ENCODE measurements around the gene BDH1.

Gene BDH1

DNA sequence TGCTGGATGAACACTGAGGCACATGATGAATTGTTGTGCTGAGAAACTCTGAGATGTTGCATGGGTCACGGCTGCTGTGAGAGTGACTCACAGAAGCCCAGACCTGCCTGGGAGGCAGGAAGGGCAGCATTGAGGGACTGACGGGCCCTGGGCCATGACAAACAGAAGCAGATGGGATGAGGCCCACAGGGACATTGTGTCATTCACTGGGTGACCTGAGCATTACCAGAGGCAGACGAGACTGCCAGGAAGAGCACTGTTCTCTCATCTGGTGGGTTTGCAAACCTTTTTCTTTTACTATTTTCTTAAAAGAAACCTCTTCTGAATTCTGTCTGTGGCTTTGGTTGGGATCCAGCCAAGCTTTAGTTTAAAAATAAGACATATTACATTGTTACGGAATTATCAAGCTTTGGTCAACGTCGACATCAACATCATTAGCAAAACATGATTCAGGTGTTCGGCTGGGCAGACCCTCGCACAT lies 67.8 kb downstream of the BDH1 start:
- DNase-seq (ENCODE audit: low spot score) = no peak
- in situ Hi-C loops (cut with MboI; ENCODE audit: low sequenced_read_pairs, unreplicated experiment) = no loop called here
- TF ChIP-seq, protein P1, sequence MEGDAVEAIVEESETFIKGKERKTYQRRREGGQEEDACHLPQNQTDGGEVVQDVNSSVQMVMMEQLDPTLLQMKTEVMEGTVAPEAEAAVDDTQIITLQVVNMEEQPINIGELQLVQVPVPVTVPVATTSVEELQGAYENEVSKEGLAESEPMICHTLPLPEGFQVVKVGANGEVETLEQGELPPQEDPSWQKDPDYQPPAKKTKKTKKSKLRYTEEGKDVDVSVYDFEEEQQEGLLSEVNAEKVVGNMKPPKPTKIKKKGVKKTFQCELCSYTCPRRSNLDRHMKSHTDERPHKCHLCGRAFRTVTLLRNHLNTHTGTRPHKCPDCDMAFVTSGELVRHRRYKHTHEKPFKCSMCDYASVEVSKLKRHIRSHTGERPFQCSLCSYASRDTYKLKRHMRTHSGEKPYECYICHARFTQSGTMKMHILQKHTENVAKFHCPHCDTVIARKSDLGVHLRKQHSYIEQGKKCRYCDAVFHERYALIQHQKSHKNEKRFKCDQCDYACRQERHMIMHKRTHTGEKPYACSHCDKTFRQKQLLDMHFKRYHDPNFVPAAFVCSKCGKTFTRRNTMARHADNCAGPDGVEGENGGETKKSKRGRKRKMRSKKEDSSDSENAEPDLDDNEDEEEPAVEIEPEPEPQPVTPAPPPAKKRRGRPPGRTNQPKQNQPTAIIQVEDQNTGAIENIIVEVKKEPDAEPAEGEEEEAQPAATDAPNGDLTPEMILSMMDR (IDR thresholded peaks at IDR 0.05; ENCODE audit: borderline replicate concordance, control extremely low read depth, extremely low read depth, insufficient read depth, missing control alignments) = no peak

DNA sequence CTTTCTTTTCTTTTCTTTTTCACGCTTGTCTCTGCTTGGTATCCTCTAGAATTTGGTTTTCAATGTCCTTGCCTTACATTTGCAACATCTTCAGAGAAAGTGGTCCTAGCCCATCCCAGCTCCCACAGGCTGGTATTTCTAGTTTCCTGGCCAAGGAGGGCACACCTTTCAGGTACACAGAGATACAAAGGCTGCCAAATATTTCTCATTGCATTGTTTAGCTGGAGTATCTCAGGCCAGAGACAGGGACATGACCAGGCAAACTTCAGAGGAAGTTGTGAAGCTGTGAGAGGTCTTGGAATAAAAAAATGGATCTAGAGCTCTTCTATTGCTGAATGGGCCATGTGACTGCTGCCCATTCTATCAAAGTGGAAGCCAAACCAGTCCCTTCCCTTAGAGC lies 68.9 kb downstream of the BDH1 start:
- TF ChIP-seq, protein P1 (IDR thresholded peaks at IDR 0.05; ENCODE audit: borderline replicate concordance, control extremely low read depth, extremely low read depth, insufficient read depth, missing control alignments) = no peak
- no peak for DNase-seq (ENCODE audit: low spot score)
- in situ Hi-C loops (cut with MboI; ENCODE audit: low sequenced_read_pairs, unreplicated experiment) = no loop called here

DNA sequence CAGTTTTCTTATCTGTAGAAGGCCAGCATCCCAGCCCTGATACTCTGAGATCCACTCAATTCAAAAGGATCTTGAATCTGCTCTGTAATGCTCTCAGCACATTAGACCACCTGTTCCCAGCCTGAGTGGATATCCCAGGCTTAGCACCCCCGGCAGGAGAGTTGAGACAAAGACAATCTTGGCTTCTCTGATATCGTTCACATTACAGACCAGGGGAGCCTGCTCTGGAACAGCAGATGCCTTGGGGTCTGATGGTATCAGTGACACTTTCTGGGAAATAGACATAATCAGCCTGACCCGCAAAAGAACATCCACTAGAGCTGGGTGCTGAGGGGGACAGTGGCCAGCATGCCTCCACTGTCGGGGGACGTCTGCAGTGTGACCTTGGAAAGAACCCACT lies 70.6 kb downstream of the BDH1 start:
- in situ Hi-C loops (cut with MboI; ENCODE audit: low sequenced_read_pairs, unreplicated experiment) = no loop called here
- DNase-seq (ENCODE audit: low spot score) = no peak
- TF ChIP-seq, protein P1 (IDR thresholded peaks at IDR 0.05; ENCODE audit: borderline replicate concordance, control extremely low read depth, extremely low read depth, insufficient read depth, missing control alignments) = no peak

DNA sequence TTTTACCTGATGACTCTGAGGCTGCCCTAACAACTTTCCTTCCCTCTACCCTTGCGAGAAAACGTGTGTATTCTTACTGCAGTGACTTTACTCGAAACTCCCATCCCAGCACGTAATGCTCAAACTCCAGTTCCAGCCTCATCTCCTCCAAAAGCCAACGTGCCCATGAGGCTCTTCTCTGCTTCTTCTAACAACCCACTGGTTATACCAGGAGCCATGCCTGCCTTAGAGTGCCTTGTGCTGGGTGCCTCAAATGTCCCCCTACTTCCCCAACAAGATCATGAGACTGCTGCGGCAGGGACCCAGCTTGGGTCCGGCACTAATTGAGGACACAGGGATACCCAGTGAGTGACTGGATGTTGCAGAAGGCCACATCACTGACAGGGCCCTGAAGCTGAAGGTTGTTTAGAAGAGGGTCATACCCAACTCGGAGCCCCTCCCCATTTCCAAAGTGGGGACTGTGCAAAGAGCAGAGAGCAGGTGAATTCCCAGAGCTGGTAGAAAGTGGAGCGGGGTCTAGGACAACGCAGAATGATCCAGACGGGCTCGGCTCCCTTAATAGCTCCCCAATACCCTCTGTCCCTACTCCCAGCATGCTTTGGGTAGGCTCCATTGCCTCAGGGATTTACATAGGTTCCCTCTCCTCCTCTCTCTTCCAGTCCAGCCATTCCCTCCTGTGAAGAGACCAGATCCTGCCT lies 71.4 kb downstream of the BDH1 start:
- TF ChIP-seq, protein P1 (IDR thresholded peaks at IDR 0.05; ENCODE audit: borderline replicate concordance, control extremely low read depth, extremely low read depth, insufficient read depth, missing control alignments) = no peak
- in situ Hi-C loops (cut with MboI; ENCODE audit: low sequenced_read_pairs, unreplicated experiment) = no loop called here

DNA sequence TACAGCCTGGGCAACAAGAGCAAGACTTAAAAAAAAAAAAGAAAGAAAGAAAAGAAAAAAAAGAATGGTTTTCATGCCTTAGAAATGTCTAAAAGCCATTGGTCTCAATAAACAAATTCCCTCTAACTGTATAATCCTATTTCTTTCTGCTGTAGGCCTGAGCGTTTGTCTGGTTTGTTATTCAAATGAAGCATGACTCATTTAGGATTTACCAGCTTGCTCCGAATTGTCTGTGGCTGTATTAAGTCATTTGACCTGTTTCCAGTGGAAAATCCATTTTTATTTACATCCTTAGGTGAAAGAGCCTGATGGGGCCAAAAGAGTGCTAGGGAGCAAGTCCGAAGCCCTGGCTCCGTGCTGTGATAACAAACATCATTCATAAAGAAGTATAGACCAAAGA lies 73.8 kb downstream of the BDH1 start:
- TF ChIP-seq, protein P1 (IDR thresholded peaks at IDR 0.05; ENCODE audit: borderline replicate concordance, control extremely low read depth, extremely low read depth, insufficient read depth, missing control alignments) = no peak
- no peak for DNase-seq (ENCODE audit: low spot score)
- in situ Hi-C loops (cut with MboI; ENCODE audit: low sequenced_read_pairs, unreplicated experiment) = no loop called here

More for the DNA sequence above, 71.4 kb downstream of the BDH1 start:
- DNase-seq (ENCODE audit: low spot score) = no peak

DNA sequence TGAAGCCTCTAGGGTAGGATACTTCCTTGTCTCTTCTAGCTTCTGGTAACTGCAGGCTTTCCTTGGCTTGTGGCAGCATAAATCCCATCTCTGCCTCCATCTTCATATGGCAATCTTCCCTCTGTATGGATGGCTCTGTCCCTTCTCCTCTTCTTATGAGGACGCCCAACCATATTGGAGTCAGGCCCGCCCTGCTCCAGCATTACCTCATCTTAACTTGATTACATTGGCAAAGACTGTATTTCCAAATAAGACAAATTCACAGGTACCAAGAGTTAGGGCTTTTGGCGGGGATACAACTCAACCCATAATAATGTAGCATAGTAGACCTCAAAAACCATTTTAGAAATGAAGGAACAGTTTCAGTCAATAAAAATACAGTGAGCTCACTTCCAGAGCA lies 75.4 kb downstream of the BDH1 start:
- TF ChIP-seq, protein P1 (IDR thresholded peaks at IDR 0.05; ENCODE audit: borderline replicate concordance, control extremely low read depth, extremely low read depth, insufficient read depth, missing control alignments) = no peak
- in situ Hi-C loops (cut with MboI; ENCODE audit: low sequenced_read_pairs, unreplicated experiment) = no loop called here
- no peak for DNase-seq (ENCODE audit: low spot score)

Data from GM13976 (cell line).